HG03103 (cell line): ENCODE measurements around the gene FGF11.

Source experiments
- ATAC-seq: cut with Tn5 transposase; IDR thresholded peaks from one replicate; pipeline ENCODE4 v1.9.1; 2021; ENCODE audit warnings: low read depth; ENCODE audit not compliant: unreplicated experiment

FGF11 gene

DNA sequence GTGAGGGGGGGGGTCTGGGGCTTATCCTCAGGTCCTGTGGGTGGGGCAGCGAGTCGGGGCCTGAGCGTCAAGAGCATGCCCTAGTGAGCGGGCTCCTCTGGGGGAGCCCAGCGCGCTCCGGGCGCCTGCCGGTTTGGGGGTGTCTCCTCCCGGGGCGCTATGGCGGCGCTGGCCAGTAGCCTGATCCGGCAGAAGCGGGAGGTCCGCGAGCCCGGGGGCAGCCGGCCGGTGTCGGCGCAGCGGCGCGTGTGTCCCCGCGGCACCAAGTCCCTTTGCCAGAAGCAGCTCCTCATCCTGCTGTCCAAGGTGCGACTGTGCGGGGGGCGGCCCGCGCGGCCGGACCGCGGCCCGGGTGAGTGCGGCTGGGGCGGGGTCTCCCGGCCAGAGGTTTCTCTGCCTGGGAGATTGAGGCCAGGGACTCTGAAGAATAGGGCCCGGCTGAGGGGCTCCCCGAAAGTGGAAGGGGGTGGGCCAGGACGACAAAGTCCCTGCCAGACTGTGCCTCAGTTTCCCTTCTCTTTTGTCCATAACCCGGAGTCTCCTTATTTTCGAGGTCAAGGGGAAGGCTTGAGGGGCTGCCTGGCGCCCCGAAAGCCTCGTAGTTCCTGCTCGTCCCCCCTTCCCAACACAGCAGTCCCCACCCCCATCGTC is at the start of gene FGF11:
TSS of gene FGF11 (plus strand) at position 51 of the 651 bp plus-strand sequence. CDS start at position 160, 109 bp downstream.
- no peak for ATAC-seq

GRCh38 chr17:7389924-7390910 is 49.1 kb upstream of the FGF11 start:
- ATAC-seq, result no peak

DNA sequence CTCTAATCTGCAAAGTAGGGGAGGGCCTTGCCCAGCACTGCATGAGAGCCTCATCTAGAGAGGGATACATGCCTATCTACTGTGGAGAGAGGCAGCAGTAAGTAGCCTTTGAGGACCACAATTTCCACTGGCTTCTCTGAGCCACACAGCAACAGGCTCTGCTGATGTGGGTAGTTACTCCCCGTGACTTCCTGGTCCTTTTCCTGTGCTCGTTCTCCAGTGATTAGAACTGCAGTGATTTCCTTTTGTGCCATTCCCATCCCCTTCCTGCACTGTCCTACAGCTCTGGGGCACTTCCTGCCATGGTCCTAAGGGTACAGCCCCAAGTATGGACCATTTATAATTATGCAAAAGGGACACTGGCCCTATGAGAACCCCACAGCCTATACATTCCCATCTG is 48.0 kb upstream of the FGF11 start:
- ATAC-seq, result no peak

- ATAC-seq, result no peak
These were observed 46.4 kb upstream of the FGF11 start for GRCh38 chr17:7392696-7393612.

DNA sequence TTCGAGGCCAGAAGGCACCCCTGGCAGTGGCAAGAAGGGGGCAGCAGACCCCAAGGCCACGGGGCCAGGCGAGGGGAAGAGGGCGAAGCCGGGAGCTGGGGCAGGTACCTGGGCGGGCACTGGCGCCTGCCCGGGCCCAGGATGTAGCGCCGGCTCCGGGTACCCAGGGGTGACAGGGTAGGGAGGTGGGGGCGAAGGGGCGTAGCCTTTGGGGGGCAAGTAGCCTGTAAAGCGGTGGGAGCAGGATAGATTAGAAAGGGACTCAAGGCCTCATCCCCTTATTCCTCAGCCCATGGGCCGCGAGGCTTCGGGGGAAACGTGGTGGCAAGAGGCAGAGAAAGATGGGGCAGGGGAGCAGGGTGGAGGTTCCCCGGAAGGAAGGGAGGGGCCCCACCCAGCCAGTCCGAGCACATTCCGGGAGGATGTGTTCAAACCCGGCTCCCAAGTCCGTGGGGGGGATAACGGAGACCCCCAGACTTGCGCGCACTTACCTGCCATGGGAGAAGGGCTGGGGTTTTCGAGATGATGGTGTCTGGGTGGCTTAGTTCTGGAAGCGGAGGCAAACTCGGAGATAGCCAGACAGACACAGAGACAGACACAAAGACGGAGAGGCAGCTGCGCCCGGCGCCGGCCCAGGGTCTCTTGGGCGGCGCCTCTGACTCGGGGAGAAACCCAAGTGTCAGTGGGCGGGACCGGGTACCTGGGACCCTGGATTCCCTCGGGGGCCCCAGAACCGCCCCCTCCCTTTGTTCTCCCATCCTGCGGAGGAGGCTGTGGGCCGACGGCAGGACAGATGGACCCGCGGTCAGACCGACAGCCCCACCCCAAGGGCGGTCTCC is 45.5 kb upstream of the FGF11 start:
- ATAC-seq, result no peak

GRCh38 chr17:7394452-7395191 is 44.7 kb upstream of the FGF11 start, which contains the start of gene PLSCR3:
Gene PLSCR3 (minus strand): TSS chr17:7394525. CDS start chr17:7394110, 415 bp downstream.
- ATAC-seq, result no peak

GRCh38 chr17:7396147-7396546 is 43.2 kb upstream of the FGF11 start:
- ATAC-seq, result no peak

DNA sequence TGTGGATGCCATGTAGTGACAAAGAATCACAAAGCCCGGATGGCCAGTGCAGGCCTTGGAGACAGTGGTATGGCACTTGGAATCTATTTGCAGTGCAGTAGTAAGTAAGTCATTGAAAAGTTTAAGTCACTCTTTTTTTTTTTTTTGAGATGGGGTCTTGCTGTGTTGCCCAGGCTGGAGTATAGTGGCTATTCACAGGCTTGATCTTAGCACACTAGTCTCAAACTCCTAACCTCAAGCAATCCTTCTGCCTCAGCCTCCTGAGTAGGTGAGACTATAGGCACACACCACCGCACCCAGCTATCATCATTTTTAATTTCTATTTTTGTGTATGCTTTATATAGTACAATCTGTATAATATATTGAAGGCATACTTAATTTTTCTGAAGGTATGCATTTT is 40.7 kb upstream of the FGF11 start:
- no peak for ATAC-seq

DNA sequence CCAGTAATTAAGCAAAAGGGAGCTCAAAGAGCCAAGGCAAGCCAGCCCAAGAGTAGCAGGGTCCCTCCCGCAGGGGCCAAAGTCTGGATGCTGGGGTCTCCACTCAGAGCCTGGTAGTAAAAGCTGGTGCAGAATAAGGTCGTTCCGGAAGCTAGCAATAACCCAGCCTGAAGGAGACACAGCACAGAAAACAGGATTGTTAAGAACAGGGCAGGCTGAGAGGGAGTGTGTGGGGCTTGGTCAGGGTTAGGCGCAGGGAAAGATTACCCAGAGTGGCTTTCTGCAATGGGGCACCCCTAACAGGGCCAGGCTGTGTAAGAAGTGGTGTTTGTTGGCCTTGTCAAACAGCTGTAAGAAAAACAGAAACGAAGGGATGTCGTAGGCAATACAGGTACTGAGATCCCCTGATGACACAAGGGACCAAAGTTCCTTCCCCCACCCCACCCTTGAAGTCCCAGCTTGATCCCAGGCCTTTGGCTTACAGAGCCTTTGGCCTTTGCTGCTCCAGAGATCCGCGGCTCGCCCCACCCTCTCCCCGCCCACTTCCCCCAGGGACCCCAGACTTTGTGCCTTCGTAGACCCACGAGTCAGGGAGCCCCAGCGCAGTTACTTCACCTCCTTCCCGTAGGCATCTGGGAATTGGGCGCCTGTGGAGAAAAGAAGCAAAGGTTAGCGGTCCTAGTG is 36.1 kb upstream of the FGF11 start:
- no peak for ATAC-seq

DNA sequence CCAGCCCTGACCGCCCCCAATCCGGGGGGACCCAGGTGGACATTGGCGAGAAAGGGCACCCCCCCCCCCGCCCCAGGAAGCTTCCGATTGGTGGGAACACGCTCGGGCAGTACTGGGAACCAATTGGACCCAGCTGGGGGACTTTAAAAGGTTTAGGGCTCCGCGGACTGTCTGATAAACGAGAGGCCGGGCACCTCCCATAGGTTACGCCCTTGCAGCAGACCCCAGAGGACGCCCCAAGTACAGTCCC is 35.7 kb upstream of the FGF11 start:
- no peak for ATAC-seq

DNA sequence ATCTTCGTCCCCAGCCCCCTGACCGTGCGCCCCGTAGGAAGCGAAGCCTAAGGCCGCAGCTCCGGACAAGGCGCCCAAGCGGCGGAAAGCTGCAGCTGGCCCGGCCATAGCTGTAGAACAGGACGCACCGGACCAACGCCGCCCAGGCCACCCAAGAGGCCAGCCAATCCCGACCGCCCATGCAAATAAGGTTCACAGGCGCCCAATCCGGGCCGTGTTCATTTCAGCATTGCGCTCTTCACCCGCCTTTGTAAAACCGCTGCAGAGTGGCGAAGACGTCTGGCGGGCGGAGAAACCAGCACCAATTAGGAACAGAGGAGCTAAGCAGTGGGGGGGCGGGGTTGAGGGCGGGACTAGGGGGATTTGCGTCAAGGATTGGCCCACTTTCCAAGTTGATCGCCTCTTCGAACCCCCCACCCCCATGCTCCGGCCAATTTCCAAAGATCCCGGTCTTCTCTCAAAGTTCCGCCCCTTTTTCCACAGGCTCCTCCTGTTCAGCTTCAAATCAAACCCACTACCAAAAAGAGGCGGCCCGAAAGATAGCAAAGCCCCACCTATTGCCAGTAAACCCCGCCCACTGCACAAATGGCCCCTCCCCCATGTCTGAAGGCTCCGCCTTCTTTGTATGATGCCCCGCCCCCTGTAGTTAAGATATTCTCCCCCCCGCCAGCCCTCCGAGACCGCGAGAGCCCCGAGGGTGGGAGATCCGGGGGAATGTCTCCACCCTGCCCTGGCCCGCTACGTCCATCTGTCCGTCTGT is 35.2 kb upstream of the FGF11 start, which contains the start of gene TMEM256:
TSS of gene TMEM256 (minus strand) at position 121 of the 760 bp plus-strand sequence. CDS start at position 108, 13 bp downstream.
- ATAC-seq, result peak; percentile 82

DNA sequence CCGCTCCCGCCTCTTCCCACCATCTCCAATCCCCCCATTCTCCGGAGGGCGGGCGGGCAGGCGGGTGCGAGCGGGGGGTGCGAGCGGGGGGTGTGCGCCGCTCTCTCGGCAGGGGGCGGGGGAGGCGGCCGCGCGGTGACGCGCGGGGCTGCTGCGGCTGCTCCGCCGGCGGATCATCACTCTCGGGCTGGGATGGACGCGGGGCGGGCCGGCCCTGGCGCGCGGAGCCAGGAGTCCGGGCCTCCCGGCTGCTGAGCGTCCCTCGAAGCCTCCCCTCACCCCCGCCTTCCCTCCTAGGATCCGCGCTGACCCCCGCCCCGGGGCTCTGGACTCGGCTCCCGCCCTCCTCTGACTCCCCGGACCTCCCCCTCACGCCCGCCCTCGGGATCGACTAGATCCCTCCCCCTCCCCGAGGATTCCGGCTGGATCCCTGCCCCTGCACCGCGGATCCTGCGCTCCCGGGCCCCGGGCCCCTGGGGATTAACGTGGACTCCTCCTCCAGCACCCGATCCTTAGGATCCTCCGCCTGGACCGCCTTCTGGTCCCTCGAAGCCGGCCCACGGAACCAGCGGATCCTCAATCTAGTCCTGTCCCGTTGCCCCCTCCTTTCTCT is 34.5 kb upstream of the FGF11 start:
- no peak for ATAC-seq

DNA sequence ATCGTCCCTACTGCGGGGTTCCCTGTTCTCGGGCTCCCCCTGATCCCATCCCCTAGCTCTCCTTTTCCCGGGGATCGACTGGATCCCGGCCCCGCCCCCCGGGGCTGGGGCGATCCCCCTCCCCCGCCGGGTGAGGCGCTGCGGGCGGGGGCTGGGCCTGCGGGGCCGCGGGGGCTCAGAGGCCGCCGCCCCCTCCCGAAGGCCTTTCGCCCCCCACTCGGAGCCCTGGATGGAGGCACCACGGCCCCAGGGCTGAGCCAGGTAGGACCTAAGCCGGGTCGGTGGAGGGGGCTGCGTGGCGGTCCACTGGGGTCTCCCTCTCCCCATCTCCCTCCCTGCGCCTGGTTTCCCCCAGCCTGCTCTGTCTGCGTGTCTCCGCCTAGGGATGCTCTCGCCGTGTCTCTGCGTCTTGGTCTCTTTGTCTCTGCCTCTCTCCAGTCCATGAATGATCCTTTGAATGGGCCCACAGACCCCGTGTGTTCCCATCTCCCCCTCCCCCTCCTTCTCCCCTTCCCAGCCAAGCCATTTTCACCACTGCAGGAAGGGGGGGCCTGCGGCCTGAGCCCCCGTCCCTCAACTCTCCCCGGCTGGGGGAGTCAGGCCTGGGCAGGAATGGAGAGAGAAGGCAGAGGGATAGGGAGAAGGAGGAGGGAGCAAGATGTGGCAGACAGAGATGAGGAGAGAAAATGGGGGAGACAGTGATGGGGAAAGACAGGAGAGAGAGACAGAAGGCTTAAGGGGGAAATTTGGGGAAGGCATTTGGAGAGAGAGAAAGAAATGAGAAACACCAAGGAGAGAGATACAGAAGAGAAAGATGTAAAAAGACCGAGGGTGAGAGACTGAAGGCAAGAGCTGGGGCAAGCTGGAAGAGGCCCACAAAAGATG is 33.7 kb upstream of the FGF11 start:
- no peak for ATAC-seq

GRCh38 chr17:7406235-7406825 is 33.0 kb upstream of the FGF11 start:
- ATAC-seq, result no peak

DNA sequence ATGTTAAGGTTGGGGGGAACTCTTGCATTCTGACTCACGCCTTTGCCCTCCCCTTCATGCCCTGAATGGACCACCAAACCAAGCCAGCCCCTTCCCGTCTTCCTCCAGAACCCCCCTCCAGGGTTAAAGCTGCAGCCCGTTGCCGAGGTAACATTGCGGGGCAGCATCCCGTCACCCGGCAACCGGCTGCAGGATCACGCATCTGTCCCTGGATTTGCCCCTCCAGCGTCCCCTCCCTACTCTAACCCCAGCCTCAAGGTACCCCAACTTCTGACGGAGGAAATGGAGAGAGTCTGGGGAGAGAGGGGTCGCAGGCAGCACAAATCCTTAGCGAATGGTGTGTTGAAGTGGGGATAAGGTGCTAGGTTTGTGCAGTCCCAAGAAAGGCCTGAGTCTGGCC is 32.2 kb upstream of the FGF11 start:
- ATAC-seq, result no peak
